Measurements from ENCODE around the gene CTAG2.
"Not testable (repeated sequence)": the region's sequence is repeated elsewhere in the genome, so short reads cannot be mapped to it uniquely, and the experiment has no call there.

CTAG2 gene

DNA sequence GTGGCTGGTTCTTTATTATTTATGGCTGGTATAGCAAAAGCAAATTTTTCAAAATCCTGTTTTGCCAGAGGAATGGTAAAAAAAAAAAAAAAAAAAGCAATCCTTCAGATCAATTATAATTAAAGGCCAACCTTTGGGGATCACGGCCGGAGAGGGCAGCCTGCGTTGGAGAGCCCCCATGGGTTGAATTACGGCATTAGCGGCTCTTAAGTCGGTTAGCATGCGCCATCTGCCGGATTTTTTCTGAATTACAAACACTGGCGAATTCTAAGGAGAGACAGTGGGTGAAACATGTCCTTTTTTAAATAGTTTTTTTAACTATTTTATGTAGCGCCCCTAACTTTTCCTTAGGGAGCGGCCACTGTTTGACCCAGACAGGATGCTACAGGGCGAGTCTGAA, 39.8 kb downstream of the CTAG2 start:
- intact Hi-C loops (cut with DNase I; ENCODE audit: low total_unique reads); H3K4me3 ChIP-seq; H3K27me3 ChIP-seq; H3K27ac ChIP-seq; H3K9me3 ChIP-seq; H3K36me3 ChIP-seq; DNase-seq; H3K4me1 ChIP-seq: not testable (repeated sequence)

DNA sequence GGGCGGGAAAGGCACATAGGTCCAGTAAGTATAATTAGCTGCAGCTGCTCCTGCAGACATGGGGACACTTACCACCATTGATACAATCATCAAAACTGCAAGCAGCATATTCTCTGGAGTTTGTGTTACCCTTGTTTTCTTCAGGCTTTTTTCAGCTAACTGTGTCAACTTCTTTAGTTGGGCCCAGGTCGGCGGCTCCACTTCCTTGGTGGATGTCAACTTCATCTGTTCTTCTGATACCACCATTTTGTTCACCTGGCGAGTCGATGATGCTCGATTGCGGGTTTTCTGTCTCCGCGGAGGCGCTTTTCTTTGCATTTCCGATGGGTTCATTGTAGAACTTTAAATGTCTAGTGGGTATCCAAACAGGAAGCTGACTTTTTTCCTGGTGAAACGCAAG, 42.2 kb downstream of the CTAG2 start:
- H3K27ac ChIP-seq; H3K36me3 ChIP-seq; H3K4me1 ChIP-seq; H3K4me3 ChIP-seq; H3K9me3 ChIP-seq; H3K27me3 ChIP-seq; intact Hi-C loops (cut with DNase I; ENCODE audit: low total_unique reads); DNase-seq: not testable (repeated sequence)

DNA sequence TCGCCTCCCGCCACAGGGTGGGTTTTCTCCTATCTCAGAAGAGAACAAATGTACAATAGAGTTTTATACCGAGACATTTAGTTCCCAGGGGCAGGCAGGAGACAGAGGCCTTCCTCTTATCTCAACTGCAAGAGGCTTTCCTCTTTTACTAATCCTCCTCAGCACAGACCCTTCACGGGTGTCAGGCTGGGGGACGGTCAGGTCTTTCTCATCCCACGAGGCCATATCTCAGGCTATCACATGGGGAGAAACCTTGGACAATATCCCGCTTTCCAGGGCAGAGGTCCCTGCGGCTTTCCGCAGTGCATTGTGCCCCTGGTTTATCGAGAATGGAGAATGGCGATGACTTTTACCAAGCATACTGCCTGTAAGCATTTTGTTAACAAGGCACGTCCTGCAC, 44.6 kb downstream of the CTAG2 start:
- H3K9me3 ChIP-seq; H3K36me3 ChIP-seq; DNase-seq; intact Hi-C loops (cut with DNase I; ENCODE audit: low total_unique reads); H3K4me1 ChIP-seq; H3K27me3 ChIP-seq; H3K27ac ChIP-seq; H3K4me3 ChIP-seq: not testable (repeated sequence)

DNA sequence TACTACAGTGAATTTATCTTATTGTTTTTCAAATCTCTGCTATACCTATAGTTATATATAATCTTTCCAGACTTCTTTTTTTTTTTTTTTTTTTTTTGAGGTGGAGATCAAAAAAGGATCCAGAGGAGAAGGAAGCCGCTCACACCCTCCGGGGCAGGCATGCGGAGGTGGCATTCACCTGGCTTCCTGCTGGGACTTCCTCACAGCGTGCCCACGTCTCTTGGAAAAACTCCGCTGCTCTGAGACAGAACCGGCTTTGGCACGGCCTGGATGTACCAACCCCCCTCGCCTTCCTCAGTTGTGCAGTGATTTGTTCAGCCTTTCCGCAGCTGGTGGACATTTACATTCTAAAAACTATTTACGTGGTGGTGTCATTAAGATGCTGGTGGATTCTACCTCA, 45.4 kb downstream of the CTAG2 start:
- H3K4me3 ChIP-seq; intact Hi-C loops (cut with DNase I; ENCODE audit: low total_unique reads); H3K27me3 ChIP-seq; DNase-seq; H3K9me3 ChIP-seq; H3K27ac ChIP-seq; H3K4me1 ChIP-seq; H3K36me3 ChIP-seq: not testable (repeated sequence)

DNA sequence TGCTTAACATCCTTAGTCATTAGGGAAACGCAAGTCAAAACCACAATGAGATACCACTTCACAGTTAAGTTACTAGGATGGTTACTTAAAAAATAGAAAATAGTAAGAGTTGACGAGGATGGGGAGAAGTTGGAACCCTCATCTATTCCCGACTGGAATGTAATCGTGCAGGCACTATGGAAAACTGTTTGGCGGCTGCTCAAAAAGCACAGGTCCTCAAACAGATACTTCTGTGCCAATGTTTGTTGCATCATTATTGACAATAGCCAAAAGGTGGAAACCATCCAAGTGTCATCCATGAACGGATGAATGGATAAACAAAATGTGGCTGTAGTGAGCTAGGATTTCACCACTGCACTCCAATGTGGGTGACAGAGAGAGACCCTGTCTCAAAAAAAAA, 46.0 kb downstream of the CTAG2 start:
- no peak for DNase-seq
- Histone ChIP-seq H3K27me3 (no peaks in the 10 kb centered on the region), H3K9me3 (no peaks in the 10 kb centered on the region), H3K4me1 (peaks cover 0 to 10% (median 4%) of the 10 kb centered on the region in 4 donors), H3K36me3 (no peaks in the 10 kb centered on the region), H3K27ac (no peak overlapping the region), H3K4me3 (no peak overlapping the region)
- intact Hi-C loops (cut with DNase I; ENCODE audit: low total_unique reads) = no loop called here
- TF ChIP-seq, protein P1, sequence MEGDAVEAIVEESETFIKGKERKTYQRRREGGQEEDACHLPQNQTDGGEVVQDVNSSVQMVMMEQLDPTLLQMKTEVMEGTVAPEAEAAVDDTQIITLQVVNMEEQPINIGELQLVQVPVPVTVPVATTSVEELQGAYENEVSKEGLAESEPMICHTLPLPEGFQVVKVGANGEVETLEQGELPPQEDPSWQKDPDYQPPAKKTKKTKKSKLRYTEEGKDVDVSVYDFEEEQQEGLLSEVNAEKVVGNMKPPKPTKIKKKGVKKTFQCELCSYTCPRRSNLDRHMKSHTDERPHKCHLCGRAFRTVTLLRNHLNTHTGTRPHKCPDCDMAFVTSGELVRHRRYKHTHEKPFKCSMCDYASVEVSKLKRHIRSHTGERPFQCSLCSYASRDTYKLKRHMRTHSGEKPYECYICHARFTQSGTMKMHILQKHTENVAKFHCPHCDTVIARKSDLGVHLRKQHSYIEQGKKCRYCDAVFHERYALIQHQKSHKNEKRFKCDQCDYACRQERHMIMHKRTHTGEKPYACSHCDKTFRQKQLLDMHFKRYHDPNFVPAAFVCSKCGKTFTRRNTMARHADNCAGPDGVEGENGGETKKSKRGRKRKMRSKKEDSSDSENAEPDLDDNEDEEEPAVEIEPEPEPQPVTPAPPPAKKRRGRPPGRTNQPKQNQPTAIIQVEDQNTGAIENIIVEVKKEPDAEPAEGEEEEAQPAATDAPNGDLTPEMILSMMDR (IDR thresholded peaks at IDR 0.05) = no peak

DNA sequence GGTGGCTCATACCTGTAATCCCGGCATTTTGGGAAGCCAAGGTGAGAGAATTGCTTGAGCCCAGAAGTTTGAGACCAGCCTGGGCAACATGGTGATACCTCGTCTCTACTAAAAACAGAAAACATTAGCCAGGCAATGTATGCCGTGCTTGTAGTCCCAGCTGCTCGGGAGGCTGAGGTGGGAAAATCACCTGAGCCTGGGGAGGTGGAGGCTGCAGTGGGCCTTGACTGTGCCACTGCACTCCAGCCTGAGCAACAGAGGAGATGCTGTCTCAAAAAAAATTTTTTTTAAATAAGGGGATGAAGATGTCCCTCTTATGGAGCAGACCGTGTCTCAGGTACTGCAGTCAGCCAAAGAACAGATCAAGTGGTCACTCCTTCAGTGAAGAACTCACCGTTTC, 47.8 kb downstream of the CTAG2 start:
- no peaks in the 10 kb centered on the region for H3K9me3 ChIP-seq

DNA sequence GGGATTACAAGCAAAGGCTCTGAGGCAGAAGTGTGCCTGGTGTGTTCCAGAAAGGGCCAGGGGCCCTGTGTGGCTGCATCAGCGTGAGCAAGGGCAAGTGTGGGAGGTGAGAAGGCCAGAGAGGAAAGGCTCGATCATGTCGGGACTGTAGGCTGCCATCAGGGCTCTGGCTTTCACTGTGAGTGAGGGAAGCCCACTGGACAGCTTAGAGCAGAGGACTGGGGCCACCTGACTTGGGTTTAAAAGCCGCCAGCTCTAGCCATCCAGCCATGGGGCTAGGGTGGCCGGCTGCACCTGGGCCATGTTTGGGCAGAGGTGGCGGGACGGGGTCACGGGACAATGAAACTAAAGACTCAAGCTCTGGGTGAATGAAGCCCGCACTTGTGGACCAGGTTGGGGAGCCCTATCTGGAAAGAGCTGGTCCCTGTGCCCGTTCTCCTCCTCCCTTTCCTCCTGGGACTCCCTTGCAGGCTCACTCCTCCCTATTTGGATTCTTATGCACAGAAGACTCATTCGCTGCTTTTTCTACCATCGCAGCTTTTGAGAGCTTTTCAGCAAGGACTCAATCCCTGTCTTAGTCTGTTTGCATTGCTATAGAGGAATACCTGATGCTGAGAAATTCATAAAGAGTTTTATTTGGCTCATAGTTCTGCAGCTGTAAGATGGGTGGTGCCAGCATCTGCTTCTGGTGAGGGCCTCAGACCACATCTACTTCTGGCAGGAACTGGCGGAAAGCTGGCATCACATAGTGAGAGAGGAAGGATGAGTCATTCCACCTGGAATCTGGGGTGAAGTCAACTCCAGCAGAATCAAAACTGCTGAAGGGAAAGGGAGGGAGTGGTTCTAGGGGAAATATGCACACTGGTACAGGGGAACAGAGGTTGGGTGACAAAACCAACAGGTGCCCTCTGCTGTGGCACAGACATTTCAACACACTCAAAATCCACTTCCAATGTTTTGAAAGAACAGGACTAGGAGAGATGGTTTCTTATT, 49.6 kb downstream of the CTAG2 start:
- Histone ChIP-seq H3K4me1 (peaks cover 0 to 10% (median 4%) of the 10 kb centered on the region in 4 donors), H3K36me3 (no peaks in the 10 kb centered on the region), H3K27ac (no peak overlapping the region), H3K4me3 (no peak overlapping the region), H3K9me3 (no peaks in the 10 kb centered on the region), H3K27me3 (no peaks in the 10 kb centered on the region)
- intact Hi-C loops (cut with DNase I; ENCODE audit: low total_unique reads) = no loop called here
- peak in 1 of 2 donors; percentile 20 for DNase-seq
- TF ChIP-seq, protein P1 (IDR thresholded peaks at IDR 0.05) = no peak

More for the DNA sequence above, 47.8 kb downstream of the CTAG2 start:
- no peak for DNase-seq
- intact Hi-C loops (cut with DNase I; ENCODE audit: low total_unique reads) = no loop called here
- no peaks in the 10 kb centered on the region for H3K27me3 ChIP-seq
- H3K4me1 ChIP-seq = peaks cover 0 to 10% (median 4%) of the 10 kb centered on the region in 4 donors
- no peaks in the 10 kb centered on the region for H3K36me3 ChIP-seq
- no peak overlapping the region for H3K27ac ChIP-seq
- TF ChIP-seq, protein P1 (IDR thresholded peaks at IDR 0.05) = no peak
- no peak overlapping the region for H3K4me3 ChIP-seq

Data from tibial artery (tissue), 4 donors.